ENCODE data around the gene FBLN7.

Gene FBLN7

DNA sequence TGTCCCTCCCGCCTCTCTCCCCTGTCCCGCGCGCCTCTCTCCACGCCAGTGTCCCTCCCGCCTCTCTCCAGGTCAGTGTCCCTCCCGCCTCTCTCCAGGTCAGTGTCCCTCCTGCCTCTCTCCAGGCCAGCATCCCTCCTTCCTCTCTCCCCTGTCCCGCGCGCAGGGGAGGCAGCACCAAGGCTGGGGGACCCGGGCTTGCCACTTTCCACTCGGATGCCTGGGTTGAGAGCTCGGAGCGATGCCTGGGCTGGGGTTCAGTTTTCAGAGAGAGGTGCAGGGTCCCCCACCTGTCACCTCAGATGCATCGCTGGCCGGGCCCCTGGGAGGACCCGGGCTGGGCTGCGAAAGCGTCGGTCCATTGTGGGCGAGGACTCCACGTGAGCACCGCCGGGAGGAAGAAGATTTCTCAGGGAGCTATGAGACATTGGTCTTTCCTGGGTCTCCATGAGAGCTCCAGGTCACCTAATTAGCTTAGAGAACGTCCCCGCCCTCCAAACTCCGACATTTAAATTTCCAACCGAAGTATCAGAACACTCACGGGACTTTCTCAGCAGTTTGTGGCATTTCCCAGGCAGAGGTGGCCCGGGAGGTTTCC, 2.1 kb downstream of the FBLN7 start:
- no peak for DNase-seq
- intact Hi-C loops (cut with DNase I) = no loop called here

DNA sequence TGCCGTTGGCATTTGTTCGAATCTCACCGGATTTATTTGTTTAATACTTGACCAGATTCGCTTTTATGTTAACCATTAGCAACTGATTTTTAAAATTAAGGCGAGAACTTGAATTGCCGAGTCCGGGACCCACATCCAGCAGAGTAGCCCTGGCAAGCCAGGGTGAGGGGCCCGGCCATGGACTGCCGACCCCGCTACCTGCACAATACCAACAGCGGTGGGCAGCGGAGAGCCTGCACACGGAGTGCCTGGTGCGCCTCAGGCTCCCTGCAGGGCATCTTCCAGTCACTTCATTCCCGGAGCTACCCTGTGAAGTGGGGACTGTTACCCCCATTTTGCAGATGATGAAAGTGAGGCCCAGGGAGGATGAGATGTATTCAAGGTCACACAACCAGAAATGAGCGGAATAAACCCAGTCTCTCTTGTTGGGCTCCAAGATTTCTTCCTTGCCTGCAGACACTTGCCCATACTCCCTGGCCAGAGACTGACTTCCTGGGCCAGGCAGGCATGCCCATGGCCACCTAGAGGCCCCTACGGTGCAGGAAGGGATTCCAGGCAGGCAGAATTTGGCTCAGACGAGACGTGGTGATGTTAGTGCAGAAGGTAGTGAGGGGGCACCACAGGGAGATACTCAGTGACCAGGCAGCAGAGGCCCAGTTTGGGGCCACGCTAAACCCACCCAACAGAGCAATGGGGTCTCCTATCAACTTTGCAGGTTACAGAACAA, 2.9 kb downstream of the FBLN7 start:
- DNase-seq = no peak
- intact Hi-C loops (cut with DNase I) = no loop called here

DNA sequence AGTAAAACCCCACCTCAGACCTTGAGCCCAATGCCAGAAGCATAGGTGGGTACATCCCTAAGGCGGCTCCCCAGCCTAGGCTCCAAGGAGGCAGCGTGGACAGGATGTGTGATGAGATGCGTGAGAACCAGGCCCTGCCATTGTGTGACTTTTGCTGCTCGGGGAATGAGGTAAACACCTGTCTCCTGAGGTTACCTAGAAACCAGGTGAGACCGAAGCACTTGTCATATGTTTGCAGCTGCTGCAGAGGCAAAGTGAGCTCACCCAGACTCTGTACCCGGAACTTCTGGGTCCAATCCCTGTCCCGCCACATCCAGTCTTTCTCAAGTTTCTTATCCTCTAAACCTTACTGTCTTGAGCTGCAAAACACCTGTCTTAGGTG, 3.4 kb downstream of the FBLN7 start:
- no peak for DNase-seq
- intact Hi-C loops (cut with DNase I) = no loop called here

GRCh38 chr2:112142525-112143078, 4.4 kb downstream of the FBLN7 start:
- intact Hi-C loops (cut with DNase I) = no loop called here
- no peak for DNase-seq

GRCh38 chr2:112143150-112143549, 5.0 kb downstream of the FBLN7 start:
- no peak for DNase-seq
- intact Hi-C loops (cut with DNase I) = no loop called here

- intact Hi-C loops (cut with DNase I) = no loop called here
- DNase-seq = no peak
Observed at GRCh38 chr2:112144966-112145365, 6.8 kb downstream of the FBLN7 start.

- no peak for DNase-seq
- intact Hi-C loops (cut with DNase I) = no loop called here
Observed at GRCh38 chr2:112147382-112148168, 9.4 kb downstream of the FBLN7 start.

DNA sequence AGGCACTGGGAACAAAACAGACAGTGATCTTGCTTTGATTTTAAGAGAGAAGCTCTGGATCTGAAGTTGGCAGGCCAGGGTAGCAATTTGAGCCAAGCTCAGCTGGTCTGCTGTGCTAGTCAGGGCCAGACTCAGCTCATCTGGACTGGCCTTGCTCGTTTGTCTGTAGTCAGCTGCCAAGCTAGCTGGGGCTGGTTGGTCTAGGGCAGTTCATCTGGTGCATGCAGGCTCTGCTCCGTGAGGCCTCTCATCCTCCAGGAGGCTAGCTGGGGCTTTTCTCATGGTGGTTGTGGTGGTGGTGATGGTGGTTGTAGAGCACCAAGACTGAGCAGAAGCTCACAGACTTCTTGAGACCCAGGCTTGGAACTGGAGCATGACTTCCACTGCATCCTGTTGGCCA, 10.3 kb downstream of the FBLN7 start:
- no peak for DNase-seq
- intact Hi-C loops (cut with DNase I) = no loop called here

DNA sequence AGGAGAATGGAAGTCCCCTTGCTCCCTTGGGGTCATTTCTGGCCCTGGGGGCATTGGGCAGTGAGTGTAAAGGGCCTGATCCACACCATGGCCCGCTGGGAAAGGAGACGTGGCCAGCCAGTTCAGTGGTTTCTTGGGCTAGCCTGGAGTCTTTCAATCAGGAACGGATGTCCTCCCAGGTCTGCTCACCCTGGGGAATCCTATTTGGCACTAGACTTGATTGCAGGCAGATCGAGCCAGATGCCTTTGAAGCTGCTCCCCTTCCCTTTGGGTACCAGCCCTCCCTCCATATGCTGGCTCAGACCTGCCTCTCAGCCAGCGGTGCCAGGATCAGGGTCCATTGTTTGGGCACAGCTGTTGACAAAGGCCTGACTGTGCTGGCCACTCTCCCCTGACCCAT, 11.0 kb downstream of the FBLN7 start:
- DNase-seq = peak in 1 of 10 donors; percentile 10
- intact Hi-C loops (cut with DNase I) = no loop called here

DNA sequence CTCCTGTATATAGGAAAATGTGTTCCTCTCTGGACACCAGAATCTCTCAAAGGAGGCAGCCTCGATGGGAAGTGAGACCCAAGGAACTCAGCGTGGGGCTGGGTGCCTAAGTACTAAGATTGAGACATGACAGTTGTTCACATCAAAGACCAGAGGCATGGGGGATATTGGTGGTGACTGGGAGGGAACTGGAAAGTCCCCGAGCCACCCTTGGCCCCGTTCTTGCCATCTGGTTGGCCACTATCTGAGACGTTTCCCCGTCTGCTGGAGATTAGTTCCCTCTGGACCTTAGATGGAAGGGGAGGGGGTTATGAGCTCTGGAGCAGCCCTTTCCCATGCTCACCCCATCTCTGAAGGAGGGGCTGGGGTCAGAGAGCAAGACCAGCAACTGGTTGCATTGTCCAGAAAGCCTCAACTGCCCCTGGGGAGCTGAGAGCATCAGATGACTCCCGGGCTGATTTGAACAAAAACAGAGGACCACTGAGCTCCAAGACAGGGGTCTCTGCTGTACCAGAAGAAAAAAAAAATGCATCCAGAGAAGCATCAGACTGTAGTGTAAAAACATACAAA, 11.8 kb downstream of the FBLN7 start:
- peak in 1 of 10 donors; percentile 8 for DNase-seq
- intact Hi-C loops (cut with DNase I) = no loop called here

- intact Hi-C loops (cut with DNase I) = no loop called here
- peak in 1 of 10 donors; percentile 5 for DNase-seq
Observed at GRCh38 chr2:112150447-112150846, 12.3 kb downstream of the FBLN7 start.

DNA sequence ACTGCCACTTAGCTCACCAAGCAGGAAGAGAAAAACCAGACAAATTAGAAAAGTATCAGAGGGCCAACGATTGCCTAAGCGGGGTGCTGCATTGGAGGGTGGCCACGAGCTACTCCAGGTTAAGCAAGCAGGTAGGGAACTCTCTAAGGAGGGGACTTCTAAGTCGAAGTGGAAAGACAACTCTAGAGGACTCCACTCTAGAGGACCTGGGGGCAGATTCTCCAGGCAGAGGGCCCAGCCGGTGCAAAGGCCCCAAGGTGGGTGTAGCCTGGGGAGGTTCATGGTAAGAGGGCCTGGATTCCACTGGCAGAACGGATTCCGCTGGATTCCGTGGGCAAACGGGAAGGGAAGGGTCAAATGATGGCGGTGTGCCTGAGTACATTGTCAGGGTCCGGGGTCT, 12.7 kb downstream of the FBLN7 start:
- intact Hi-C loops (cut with DNase I) = no loop called here
- DNase-seq = peak in 1 of 10 donors; percentile 12

GRCh38 chr2:112151271-112151670, 13.1 kb downstream of the FBLN7 start:
- intact Hi-C loops (cut with DNase I) = no loop called here
- no peak for DNase-seq

DNA sequence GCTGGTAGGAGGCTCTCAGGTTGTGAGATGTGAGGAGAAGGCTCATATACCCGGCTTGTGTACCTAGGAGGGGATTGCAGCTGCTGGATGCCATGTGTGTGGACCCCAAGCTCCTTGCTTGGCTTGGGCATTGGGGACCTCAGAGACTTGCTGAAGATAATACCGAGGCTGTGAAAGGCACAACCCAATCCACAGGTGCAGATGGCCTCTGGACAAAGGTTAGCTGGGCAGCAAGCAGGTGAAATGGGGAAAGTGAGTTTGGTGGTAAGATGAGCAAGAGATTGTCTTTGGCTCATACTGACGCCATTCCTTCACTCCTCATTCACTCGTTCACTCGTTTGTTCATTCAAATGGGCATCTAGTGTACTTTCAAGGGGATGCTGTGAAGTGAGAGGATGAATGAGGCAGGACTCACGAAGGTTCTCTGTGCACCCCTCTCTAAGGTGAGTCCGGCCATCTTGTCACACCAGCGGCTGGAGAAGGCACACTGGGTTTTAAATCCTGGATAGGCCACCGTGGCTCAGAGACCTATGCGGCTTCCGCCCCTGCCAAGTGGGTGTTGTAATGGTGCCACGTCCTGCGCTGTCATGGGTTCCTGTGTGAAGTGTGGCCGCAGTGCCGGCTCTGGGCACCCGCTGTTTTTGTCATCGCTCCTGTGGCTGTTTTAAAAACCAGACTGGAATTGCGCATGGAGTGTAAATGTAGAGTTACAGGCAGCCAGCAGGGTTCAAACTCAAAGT, 13.7 kb downstream of the FBLN7 start:
- DNase-seq = no peak
- intact Hi-C loops (cut with DNase I) = no loop called here

- peak in 2 of 10 donors; percentile 8 to 16 for DNase-seq
- intact Hi-C loops (cut with DNase I) = no loop called here
Observed at GRCh38 chr2:112152476-112153178, 14.4 kb downstream of the FBLN7 start.

- intact Hi-C loops (cut with DNase I) = no loop called here
- DNase-seq = no peak
Observed at GRCh38 chr2:112153179-112153490, 14.9 kb downstream of the FBLN7 start.

GRCh38 chr2:112153501-112153900, 15.3 kb downstream of the FBLN7 start:
- DNase-seq = peak in 1 of 10 donors; percentile 10
- intact Hi-C loops (cut with DNase I) = no loop called here

- peak in 1 of 10 donors; percentile 2 for DNase-seq
- intact Hi-C loops (cut with DNase I) = no loop called here
Observed at GRCh38 chr2:112154246-112155117, 16.3 kb downstream of the FBLN7 start.
